HuH-7.5 (cell line): ENCODE results near the gene EYA2.

ENCODE experiments used
- DNase-seq: peaks from one replicate; pipeline ENCODE4 v3.0.0; 2011; ENCODE audit warnings: low spot score

Gene EYA2

DNA sequence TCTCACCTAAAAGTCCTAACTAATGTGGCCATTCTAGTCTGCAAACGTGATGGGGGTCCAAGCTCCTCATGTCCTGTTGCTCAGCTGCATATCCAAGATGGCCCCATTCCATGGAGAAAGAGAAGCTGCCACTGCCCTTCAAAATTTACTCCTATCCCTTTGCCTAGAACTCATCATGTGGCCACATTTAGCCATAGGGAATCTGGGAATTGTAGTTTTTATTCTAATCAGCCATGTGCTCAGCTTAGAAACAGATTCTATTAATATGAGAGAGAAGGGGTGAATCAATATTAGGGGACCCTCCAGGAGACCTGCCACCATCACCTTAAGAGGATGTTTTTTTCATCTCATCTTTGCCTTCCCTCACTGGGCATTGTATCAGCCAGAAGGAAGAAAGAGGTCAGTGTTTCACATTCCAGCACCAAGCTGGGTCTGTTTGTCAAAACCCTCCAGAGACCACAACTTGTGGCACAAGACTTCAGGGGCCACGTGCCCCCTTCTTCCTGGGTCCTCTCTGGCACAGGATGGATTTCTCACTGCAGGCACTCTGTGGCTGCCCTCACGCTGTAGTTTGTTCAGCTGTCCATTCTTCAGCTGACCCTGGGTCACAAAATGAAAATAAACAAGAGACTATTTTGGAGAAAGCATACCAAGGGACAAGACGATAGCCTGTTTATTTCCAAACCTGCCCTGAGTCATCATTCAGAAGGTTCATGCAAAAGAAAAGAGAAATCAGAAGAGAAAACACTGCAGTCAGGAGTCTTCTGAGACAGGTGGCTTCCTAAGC is 172.0 kb downstream of the EYA2 start:
- no peak for DNase-seq

DNA sequence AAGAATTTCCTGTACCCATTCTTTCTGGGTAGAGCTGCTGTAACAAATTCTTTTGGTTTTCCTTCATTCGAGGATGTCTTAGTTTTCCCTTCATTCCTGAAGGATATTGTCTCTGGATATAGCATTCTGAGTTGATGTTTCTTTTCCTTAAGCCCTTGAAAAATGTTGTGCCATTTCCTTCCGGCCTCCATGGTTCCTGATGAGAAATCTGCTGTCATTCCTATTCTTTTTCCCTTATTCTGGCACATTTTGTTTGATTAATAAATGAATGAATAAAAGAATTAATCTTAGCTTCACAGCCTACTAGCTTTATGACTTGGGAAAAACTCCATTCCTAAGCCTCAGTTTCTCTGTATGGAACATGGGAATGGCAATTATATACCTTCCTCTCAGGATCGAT is 173.1 kb downstream of the EYA2 start:
- DNase-seq = no peak

DNA sequence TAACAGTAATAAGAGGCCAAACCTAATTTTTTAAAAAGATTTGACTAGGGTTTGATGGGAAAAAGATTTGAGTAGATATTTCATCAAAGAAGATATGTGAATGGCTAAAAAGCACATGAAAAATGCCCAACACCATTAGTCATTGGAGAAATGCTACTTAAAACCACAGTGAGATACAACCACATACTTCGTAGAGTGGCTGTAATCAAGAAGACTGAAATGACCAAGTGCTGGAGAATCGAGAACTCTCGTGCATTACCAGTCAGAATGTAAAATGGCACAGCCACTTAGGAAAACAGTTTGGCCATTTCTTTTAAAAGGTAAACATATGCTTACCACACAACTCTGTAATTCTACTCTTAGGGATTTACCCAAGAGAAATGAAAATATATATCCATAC is 175.5 kb downstream of the EYA2 start:
- no peak for DNase-seq

DNA sequence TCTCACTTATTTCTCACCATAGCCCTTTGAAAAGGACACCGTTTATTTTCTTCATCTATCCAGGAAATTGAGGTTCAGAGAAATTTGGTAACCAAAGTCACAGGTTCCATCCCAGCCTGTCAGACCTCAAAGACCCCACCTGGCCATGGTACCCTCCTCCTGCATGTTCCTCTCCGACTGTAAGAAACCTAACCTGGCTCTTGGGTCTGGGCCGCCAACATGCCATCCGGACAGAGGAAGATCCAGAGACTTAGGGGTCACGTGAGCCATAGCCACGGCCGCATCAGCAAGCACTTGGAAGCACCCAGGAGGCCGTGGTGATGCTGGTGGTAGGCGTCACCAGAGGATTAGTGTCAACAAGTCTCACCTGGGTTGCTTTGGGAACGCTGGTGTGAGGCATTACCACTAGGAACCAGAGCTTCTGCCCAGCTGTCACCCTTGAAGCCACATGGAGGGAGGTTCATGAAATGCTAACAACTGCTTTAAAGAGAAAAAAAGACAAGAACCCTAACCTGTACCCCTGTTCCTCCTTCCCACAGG is 177.1 kb downstream of the EYA2 start:
- DNase-seq = no peak

DNA sequence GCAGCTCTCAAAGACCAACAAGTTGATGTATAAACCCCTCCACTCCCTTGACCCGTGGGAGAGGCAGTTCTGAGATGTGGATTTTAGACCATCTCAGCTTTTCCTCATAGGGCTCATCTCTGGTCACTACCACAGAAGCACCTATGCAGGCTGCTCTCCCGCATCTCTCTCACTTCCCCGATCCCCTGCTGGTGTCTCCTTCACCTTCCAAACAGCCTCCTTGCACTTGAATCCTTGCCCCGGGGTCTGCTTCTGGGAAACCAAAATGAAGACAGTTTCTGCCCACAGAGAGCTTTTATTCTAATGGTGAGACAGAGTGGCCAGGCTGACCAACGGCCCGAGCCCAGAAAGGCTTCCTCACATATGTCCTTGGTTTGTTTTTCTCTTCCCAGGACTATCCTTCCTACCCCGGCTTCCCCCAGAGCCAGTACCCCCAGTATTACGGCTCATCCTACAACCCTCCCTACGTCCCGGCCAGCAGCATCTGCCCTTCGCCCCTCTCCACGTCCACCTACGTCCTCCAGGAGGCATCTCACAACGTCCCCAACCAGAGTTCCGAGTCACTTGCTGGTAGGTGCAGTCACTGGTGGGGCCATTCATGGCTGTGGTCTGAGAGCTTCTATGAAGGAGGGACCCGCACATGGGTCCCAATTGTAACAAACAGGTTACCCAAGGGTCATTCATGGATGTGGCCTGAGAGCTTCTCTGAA is 179.3 kb downstream of the EYA2 start:
- no peak for DNase-seq

DNA sequence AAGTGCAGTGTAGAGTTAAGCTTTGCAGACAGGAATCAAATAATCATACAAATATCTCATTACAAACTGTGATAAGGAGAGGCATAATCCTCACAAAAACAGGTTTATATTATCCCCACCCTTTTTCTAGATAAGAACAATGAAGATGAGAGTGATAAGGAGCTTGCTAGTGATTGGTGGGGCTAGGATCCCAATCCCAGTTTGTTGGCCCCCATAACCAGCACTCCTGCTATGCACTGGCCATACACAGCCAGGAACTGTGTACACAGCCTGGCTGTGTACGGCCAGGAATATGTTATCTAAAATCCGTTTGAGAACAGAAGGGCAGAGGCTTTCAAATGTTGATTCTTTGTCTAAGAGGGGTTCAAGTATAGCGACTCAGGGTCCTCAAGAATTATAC is 180.6 kb downstream of the EYA2 start:
- DNase-seq = no peak

DNA sequence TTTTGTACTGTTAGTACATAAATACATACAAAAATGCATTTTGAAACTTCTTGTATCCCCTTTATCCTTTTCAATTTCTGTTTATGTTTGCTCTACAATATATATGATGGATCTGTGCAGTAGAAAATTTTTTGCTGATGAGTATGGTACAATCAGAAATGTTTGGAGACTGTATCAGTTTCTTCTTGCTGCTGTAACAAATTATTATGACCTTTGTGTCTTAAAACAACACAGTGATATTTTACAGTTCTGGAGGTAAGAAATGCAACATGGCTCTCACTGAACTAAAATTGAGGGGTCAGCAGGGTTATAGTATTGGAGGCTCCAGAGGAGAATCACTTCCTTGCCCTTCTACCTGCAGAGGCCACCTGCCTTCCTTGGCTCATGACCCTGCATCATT is 184.4 kb downstream of the EYA2 start:
- DNase-seq = no peak

DNA sequence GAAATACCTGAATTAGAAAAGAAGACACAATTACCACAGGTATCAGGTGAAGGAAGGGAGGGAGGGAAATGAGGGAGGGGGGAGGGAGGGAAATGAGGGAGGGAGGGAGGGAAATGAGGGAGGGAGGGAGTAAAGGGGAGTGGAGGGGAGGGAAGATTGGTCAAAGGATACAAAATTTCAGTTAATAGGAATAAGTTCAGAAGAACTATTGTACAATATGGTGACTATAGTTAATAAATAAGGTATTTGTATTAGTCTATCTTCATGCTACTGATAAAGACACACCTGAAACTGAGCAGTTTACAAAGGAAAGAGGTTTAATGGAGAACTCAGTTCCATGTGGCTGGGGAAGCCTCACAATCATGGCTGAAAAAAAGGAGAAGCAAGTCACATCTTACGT is 185.7 kb downstream of the EYA2 start:
- DNase-seq = no peak

DNA sequence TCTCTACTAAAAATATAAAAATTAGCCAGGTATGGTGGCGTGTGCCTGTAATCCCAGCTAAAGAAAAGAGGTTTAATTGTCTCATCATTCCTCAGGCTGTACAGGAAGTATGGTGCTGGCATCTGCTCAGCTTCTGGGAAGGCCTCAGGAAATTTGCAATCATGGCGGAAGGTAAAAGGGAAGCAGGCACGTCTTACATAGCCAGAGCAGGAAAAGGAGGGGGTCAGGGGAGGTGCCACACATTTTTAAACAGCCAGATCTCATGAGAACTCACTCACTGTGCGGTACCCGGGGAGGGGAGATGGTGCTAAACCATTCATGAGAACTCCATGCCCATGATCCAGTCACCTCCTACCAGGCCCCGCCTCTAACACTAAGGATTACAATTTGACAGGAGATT is 191.7 kb downstream of the EYA2 start:
- no peak for DNase-seq

DNA sequence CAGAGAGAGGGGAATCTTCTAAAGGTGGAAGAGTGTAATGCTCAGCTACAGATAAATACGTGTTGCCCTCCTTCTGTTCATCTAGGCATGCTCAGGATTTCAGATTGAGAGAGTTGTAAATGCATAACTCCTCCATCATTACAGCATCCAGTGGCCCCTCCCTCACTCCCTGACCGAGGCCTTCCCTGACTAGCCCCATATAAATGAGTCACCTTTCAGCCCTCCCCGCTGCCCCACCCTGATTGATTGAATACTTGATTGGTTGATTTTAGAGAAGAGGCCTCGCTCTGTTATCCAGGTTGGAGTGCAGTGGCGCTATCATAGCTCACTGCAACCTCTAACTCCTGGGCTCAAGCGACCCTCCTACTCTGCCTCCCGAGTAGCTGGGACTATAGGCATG is 193.7 kb downstream of the EYA2 start:
- DNase-seq = no peak

DNA sequence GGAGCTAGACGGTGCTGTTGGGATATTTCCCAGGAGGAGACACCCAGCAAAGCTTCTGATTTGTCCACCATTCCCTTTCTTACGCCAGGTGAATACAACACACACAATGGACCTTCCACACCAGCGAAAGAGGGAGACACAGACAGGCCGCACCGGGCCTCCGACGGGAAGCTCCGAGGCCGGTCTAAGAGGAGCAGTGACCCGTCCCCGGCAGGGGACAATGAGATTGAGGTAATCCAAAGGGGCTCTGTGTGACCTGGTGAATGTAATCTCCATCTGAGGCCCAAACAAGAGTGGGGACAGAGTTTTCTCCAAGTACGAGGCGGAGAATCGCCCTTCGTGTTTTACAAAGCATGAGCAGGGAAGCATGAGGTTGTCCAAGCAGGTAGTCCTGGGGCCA is 194.5 kb downstream of the EYA2 start:
- DNase-seq = no peak

DNA sequence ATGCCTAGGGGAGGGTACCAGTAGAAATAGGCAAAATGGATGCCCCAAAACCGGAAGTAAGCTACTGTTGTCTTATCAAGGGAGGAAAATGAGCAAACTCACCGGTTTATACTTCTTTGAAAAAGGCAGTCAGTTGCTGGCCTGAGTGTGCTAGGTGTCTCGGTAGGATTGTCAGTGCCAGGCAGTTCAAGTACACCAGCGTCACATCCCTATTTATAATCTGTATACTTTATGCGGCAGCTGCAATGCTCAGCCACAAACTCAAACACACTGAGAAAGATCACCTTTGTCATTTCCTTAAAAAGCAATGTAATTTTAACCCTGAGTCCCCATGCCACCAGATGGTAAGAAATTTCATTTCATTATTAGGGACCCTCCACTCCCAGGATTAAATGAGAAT is 196.2 kb downstream of the EYA2 start:
- DNase-seq = no peak

DNA sequence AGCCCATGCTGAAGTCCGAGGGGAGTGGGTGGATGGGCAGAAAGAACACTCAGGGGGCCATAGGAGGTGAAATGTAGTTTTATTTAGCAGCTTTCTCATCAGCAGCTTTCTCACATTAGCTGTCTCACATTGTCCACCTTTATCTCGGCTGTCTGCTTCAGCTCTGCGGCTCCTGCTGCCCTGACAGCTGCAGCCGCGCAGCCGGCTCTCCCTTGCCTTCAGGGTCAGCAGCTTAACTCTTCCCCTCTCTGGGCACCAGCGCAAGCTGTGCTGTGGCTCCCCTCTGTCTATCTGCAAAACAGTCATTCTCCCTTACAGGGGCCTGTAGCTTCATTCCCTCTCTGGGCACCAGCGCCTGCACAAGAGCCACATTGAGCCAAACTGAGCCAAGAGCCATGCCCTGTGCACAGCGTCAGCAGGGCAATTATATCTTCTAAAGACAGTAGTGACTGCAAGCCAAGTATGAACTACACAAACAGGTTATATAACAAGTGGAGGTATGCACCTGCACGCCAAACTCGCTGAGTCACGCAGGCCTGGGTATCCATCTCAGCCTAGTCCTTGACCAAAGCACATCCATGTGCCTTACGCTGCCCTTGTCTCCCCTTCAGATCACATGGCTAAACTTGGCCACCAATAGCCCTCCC is 198.8 kb downstream of the EYA2 start:
- no peak for DNase-seq

DNA sequence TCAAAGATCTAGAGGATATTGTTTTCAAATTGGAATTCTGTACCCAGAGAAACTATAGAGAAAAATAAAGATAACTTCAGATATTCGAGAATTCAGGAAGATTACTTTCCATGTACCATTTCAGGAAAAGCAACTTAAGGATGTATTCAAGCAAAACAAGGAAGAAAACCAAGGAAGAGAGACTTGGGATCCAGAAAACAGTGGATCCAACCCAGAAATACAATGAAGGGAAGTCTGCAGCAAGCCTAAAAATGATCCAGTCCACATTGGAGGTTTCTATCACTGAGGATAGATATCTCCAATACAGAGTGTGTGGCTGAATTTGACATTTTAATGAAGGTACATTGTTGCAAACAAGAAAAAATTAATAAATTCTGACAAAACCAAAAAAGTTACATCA is 201.0 kb downstream of the EYA2 start:
- no peak for DNase-seq

DNA sequence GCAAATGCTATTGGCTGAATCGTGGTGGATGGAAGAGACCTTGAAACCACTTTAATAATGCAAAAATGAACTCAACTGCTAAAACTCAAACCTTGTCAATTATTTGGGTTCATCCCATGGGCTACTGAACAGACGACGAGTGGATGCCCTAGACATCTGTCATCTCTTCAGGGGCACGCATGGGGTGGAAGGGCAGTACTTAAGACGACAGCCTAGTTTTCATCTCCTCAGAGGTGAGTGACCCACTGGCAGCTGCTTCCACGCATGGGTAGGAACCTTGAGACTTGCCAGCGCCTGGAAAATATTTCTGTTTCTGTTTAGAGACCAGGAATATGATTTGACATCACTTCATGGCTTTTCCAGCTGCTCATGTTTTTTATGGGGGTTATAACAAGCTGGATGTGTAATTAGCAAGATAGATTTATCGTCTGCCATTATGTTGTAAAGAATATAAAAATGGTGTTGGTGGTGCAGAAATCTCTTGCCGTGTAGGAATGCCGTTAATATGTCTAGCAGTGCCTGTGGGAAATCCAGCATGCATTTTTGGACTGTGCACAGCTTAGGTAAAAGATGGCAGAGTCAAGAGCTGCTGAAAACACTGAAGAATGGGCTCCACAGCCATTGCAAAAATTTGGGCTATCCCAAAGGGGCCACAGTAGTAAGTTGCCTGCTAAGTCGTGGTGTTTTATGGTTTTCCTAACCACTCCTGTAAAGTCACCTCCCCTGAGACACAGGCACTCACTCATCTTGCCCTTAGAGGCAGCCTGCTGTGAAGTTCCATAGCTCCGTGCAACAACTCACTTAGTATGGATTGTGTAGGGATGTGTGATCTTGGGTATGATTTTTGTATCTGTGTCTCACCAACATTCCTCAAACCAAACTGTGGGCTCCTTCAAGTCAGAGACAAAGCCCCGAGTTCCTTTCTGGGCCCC is 203.3 kb downstream of the EYA2 start:
- no peak for DNase-seq

DNA sequence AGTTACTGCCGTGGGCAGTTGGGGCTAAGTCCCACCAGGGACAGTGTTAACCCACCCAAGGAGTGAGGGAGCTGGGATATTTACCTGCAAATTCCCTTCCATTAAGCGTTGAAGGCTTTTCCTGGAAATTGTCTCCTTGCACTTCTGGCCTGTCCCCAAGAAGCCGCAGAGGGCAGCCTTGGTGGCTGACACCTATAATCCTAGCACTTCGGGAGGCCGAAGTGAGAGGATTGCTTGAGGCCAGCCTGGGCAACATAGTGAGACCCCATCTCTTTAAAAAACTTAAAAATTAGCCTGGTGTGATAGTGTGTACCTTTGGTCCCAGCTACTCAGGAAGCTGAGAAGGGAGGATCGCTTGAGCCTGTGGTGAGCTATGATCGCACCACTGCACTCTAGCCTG is 204.4 kb downstream of the EYA2 start:
- DNase-seq = no peak

DNA sequence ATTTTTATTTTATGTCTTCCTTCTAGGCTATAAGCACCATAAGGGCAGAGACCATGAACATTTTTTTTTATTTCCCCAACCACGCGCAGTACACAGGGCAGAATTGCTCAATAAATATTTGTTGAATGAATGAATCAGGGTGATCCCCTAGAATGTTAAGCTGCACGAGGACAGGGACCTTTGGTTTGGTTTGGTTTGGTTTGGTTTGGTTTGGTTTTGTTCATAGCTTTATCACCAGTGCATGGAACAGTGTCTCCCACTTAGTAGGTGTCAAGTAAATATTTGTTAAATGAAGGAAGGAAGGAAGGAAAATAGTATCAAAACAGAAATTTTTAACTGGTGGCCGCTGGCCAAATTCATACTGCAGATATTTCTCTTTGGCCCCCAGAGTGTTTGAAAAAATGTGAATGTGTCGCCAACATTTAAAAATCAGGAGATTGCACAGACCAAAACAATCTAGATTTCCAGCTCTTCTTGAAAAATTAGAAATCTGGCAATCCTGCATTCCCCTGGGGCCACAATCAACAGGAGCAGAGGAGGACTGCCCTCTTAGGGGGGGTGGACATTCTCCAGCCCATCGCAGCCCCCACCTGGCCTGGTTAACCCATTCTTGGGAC is 205.3 kb downstream of the EYA2 start:
- no peak for DNase-seq

DNA sequence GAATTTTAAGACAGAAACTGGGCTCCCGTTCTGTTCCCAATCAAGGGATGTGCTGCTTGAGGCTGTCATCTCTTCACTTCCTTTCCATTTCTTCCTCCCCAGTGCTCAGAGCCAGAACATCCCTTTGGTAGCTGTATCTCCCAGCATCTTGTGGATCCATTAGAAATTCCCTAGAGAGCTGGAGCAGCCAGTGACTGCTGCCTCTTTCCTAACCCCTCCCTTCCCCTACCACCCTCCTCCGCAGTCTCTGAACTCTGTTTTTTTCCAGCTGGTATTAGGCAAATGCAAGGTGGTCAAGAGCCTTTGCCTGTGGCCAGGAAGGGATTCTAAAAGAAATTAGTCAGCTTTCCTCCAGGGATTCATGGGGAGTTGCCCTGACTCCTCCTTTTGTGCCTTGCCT is 208.0 kb downstream of the EYA2 start:
- no peak for DNase-seq

DNA sequence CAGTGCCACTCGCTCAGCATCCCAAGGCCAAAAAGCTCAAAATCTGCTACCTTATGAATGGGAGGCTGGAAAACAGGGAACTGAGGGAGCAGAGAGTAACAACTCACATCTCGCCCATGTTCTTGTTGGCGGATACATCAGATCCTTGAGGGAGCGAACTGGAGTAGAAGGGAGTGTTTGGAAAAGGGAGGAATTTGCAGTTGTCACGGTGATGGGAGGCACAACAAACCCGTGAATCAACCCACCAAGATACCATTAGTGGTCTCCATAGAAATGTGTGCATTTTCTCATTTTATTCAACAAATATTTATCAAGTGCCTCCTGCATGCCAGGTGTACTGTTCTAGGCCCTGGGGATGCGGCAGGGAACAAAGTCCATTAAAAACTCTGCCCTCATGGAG is 212.1 kb downstream of the EYA2 start:
- DNase-seq = no peak

DNA sequence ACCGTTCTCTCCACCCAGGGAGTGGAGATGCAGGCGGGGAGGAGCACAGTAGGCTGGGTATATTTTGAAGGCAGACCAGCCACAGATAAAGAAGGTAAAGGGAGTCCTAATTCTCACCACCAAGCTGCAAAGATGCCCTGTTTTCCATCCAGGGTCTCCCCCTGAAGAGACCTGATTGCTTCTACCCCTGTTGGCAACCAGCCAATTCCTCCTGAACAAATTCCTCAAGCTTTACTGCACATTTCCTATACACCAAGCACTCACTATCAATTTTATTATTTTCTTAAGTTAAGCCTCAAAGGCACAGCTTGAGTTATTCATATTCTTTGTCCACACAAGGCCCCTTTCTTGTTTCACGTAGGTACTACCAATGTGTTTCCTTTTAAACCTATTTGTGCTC is 214.4 kb downstream of the EYA2 start:
- DNase-seq = no peak

DNA sequence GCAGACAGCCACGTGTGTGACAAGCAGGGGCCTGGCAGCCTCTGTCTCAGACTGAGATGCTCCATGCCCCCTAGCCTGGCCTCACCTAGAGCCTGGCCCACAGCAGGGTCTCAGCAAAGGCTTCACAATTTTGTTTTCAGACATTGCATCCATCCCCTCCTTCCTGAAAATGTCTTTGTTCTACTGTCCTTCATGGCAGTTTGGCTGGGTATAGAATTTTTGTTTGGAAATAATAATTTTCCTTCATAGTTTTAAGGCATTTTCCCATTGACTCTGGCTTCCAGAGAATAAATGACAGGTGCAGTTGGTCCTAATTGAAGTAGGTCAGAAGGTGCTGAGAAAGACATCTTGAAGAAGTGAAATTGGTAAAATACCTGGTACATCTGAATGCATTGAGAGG is 216.2 kb downstream of the EYA2 start:
- no peak for DNase-seq

DNA sequence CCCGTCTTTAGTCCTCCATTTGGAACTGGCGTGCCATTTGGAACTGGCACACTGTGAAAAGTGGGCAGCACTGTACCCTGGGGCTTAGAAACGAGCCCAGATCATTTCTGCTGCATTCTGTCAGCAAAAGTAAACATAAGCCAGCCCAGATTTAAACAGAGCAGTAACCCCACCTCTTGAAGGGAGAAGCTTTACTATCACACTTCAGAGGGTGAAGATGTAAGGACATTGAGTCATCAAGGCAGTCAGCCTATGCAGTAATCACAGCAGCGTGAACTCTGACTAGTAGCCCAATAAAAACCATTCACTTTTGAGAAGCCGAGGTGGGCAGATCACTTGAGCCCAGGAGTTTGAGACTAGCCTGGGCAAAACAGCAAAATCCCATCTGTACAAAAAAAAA is 216.9 kb downstream of the EYA2 start:
- DNase-seq = no peak
